Renal cortical epithelial cell (primary cell): ENCODE data around the gene ZNF385D. TPM values are rescaled to one million over a fixed set of nuclear protein-coding genes. Genes with fewer than 3 reads are reported as not detected.
A peak's percentile ranks its signal among the peaks of the same experiment; 100 is the strongest.

ENCODE experiments used
- DNase-seq: peaks from one replicate; pipeline ENCODE4 v3.0.0-alpha.2; 2011; ENCODE audit warnings: low read depth
- total RNA-seq: library from RNA; depleted of rRNA; stranded (reverse); fragments of >200 nt; gene quantifications from 2 replicates; pipeline ENCODE4 v1.2.3, GENCODE V29; 2014

Gene ZNF385D
- total RNA-seq, 1 donor from 2014 or later, result 1.0 TPM

DNA sequence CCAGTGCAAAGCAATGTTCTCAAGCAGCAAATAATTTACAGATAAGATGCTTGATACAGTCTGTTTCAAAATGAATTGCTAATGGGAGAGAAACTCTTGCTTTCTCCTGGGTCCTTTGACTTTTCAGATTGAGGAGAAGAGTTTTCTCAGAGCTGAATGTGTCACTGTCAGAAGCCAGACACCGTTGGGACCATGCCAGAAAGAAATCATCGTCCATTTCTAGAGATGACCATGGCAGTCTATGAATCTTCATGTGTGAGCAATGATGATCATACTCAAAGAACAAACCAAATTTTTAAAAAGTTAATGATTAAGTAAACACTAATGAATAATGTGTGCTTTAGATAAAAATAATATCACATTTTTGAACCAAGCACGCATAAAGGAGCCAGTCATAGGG lies 77.6 kb downstream of the ZNF385D start:
- DNase-seq, result no peak

DNA sequence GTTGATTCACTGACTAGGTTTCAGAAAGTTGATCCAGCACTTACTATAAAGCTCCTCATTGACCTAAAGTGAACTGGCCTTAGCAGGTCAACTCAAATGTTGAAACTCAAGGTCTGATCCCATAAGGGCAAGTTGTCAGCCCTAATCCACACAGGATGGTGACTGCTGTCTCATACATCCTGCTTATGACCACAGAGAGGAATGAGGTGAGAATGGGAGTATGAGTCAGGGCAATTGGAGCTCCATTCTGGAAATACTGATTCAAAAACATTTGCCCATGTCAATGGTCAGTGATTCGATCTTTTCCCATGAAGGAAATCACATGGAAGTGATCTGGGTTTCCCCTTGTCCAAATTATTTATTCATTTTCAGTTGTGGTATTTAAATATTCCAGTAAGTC lies 78.7 kb downstream of the ZNF385D start:
- DNase-seq, result peak; percentile 98

DNA sequence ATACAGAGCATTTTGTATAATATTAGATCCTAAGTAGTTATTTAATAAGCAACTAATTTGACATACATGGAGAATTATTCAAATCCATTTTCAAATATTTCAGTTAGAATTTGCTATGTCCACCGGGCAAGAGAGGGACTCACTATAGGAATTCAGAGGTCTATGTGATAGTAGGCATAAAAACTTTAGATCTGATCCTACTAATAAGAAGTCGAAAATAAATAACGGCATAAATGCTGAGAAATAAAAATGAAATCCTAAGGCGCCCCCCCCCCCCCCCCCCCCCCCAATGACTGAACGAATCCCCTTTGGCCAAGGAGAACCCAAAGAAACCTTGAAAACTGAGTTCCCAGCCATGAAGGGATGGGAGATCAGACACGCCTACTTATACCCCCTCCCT lies 80.6 kb downstream of the ZNF385D start:
- DNase-seq, result no peak

DNA sequence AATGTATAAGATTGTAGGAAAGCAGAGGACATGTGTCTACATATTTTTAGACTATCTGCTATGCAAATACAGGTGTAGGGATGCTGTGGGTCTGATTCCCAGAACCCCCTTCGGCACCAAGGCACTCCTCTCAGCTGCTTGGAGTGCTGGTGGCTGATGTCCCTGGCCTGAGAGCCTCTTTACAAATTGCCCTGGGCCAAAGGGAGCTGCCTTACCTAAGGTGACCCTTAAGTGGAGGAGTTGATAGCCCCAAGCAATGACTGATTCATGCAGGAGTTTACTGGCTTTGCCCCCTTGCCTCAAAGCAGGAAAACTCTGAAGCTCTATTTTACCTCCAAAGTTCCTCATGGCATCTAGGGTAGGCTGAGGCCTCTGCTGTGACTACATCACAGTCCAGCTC lies 83.0 kb downstream of the ZNF385D start:
- peak; percentile 60 for DNase-seq

DNA sequence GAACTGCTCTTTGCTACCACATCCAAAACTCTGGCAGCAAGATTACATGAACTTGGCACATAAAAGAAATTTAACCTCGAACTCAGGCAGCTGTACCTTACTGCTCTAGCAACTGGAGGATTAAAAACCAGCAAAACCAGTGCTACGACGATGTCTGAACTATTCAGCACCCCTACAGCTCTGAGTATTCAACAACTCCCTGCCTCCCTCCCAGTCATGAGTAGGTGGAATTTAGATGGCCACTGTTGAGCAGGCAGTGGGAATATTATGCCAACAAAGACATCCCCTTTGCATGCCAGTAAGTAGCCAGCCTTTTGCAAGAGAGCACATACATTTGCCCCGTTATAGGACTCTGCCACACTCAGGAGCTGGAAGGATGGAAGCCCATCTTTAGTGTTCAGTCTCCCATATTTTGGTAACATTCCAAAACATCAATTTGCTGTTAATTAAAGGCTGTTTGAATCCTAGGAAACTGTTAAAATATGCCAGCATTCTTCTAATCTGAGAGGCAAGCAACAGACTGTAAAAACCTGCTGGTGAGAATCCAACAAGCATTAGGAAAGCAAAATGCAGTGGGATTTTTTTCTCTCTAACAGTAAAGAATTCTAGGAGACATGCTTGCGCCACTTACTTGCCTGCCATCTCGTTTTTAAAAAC lies 85.4 kb downstream of the ZNF385D start:
- DNase-seq, result peak; percentile 69

DNA sequence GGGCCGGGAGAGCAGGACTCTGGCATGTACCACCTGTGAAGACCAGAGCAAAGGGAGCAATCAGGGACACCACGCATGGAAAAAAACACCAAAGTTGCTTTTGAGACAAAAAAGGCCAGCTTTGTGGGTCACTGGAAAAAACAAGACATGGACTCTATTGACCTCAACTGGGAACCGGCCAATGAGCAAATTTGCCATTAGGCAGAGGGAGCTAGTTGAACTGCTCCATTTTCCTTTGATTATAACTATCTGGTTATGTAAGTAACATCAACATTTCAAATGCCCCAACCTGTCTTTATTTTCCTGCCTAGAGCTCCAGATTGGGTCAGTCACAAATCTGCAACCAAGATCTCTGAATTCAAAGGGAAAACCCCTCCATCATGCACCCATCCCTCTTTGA lies 86.0 kb downstream of the ZNF385D start:
- DNase-seq, result no peak

DNA sequence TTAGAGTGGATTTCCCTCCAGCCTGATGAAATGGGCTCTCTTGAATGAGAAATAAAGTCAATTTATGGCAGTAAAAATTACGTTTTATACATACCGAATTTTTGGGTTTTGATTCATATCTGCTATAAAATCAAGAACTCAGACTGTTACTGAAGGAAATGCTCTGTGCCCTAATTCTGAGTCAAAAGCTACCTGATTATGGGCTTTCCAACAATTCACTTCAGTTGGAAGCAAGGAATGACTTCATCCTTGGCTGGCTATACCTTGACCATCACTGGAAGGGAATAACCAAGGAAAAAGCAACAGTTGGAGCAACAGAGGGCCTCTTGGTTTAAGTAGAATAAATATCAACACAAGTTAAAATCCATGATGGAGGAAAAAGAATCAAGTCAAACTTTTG lies 88.6 kb downstream of the ZNF385D start:
- DNase-seq, result no peak

DNA sequence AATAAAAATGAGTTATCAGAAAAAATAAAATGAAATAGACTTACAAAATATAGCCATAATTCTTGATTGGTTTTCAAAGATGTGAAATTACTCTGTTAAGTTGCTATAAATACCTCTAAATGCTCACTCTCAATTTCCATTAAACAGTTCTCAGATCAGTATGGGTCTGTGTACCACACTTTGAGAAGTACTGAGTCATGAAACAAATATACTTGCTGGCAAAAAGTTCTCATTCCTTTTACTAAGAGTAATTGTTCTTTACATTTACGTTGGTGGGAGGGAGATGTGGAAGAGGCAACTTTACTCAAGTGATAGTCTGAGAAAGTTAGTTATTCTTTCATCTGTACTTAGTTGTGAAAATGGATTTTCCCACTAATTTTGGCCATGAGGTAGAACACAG lies 96.3 kb downstream of the ZNF385D start:
- peak; percentile 29 for DNase-seq

DNA sequence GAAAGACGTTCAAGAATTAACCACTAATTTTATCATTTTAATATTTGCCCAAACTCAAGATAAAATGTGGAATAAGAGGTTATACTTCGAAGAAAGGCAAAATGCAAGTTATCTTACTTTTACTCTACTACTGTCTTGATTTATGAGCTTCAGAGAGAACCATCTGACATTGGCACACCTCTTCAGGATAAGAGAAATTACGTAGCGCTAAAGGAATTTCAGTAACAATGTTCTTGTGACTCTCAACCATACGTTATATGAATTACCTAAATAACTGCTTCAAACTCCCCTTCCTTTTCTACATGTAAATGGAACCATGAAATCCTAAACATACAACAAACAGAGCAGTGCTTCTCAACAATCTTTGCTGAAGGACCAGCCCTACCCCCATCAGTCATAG lies 96.8 kb downstream of the ZNF385D start:
- DNase-seq, result no peak

DNA sequence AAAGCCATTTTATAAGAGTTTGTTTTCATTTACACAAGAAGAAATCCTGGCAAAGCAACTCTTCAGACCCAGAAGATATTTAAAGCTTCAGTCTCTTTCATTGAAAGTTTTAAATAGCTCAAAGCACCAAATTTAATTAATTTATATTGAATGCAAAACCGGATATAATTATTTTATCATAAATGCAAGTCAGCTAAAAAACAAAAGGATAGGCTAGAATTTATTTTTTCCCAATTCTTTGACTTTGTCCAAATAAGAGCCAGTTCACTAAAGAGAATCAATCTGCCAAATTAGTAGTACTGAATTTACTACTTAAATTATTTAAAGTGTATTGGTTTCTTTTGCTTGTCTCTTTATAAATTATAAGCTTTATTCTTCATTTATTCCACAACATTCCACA lies 101.5 kb downstream of the ZNF385D start:
- DNase-seq, result no peak

DNA sequence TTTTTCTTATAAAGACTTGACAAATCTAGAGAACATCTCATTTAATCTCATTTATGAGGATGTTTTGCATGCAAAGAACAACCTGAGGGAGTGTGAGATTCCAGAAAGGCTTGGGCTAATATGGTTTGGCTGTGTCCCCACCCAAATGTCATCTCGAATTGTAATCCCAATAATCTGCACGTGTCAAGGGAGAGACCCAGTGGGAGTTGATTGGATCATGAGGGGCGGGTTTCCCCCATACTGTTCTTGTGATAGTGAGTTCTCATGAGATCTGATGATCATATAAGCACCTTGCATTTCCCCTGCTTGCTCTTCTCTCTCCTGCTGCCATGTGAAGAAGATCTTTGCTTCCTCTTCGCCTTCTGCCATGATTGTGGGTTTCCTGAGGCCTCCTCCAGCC lies 103.0 kb downstream of the ZNF385D start:
- DNase-seq, result no peak

DNA sequence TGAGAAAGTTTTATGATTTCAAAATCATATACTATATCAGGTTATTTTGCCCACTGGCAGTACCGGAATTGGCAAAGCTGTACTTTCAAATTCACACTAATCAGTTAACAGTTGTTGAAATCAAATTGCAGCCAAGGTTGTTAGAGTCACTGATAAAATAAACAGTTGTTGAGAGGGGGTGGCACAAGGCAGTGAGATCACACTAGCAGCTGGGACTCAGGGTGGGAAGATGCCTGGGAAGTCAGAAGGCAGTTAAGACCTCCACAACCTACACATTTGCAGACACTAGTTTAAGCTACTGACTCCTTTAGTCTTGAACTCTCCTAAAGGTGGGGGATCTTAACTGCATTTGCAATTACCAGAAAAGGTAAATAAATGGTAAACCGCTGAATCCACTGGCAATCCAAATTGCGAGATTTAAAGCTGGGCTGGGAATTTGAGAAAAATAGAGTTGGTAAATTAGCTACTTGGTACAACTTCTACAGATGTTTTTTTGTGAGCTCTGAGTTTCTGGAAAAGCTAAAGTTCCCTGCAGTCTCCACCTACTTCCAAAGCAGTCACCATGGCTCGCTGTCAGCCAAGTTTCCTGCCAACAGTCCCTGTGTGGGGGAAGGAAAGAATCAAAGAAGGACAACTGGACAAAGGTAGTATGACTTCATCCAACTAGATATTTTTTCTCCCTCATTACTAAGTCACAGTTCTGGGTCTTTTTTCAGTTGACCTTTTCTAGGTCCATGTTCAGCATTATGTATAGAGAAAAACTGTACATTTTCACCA lies 105.7 kb downstream of the ZNF385D start:
- DNase-seq, result peak; percentile 68

DNA sequence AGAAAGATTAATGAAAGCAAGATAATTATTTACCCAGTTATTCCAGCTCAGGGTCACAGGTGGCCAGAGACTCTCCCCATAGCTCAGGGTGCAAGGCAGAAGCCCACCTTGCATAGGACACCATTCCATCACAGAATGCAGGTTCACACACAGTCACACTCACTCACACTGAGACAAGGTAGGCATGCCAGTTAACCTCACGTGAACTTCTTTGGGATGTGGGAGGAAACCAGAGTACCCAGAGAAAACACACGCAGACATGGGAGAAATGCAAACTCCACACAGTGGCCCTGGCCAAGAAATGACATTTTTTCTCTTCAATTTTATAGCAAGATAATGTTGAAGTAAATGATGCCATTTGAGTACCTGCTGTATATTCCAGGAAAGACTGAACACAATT lies 106.7 kb downstream of the ZNF385D start:
- no peak for DNase-seq

DNA sequence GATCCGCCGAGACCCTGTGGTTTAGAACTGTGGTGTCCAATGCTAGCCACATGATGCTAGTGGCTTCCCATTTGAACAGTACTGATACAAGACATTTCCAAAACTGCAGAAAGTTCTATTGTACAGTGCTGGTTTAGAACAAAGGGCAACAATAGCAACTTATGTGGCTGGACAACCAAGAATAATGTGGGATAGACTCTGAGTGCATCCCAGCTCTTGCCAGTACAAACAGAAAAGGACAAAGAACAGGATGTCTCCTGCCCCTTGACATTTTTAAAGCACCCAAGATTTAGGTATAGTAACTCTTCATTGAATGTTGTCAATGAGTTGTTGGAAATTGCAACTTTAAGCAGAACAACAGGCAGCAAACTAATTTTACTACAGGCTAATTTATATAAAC lies 107.3 kb downstream of the ZNF385D start:
- DNase-seq, result peak; percentile 33

DNA sequence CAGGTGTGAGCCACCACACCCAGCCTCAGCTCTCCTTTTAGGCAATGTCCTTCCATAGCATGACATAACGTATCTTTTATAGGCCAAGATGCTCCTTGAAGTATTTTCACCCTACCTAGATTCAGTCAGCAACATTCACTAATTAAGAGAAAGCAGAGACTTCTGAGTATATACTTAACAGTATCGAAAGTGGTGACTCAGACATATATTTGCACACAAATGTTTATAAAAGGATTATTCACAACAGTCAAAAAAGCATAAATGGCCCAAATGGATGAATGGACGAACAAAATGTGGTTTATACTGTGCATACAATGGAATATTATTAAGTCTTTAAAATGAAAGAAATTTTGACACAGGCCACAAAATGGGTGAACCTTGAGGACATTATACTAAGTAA lies 108.6 kb downstream of the ZNF385D start:
- no peak for DNase-seq

DNA sequence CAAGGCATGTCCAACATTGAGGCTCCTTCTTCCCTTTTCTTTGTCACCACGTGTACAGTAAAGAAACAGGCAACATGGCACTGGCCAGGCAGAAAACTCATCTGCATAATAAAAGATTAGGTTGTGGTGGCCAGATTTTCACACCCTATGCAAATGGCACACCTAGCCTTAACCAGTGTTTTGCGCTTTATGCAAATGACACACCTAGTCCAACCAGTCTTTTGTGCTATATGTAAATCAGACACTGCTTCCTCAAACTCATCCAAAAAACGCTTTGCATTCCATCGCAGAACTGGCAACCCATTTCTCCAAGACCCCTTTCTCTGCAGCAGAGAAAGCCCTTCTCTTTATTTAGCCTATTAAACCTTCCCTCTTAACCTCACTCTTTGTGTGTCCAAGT lies 109.1 kb downstream of the ZNF385D start:
- no peak for DNase-seq

DNA sequence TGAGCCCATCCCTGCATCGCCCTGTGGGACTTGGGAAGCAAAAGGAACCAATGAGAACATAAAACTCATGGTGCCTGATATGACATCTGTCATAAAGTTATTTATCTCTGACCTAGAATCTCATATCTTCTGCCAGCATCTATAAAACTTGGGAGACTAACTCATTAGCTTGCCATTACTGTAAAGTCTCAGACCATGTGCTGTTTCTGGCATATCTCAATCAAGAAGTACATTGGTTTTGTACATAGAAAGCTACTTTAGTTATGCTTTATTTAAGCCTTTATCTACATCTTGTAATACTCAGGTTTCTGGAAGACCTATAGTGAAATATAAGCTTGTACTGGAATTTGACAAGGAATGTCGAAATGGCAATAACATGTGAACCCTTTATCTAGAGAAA lies 112.5 kb downstream of the ZNF385D start:
- no peak for DNase-seq

DNA sequence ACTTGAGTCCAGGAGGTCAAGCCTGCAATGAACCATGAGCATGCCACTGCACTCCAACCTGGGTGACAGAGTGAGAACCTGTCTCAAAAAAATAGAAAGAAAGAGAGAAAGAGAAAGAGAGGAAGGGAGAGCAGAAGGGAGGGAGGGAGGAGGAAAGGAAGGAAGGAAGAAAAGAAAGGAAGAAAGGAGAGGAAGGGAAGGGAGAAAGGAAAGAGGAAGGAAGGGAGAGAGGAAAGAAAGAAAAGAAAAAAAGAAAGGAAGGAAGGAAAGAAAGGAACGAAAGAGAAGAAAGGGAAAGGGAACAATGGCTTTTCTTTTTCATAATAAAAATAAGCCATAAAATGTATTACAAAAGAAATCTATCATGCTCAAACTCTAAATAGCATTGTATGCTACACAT lies 116.9 kb downstream of the ZNF385D start:
- DNase-seq, result no peak

DNA sequence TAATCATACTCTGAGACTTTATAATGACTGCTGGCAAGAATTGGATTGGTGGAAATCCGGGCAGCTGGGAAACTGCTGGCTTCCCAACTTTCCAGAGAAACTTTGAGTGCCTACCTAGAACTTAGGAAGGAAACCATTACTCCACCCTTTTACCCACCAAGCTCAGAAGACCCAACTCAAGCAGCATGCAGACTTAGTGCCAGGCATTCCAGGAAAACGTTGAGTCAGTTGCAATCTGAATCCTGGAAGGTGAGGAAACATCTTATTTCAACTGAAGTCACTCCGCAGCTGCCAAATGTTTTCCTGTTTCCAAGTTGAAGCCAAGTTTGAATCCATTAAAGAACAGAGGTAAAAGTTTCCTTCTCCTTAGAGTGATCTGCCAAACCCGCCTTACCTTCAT lies 126.5 kb downstream of the ZNF385D start:
- DNase-seq, result peak; percentile 33

DNA sequence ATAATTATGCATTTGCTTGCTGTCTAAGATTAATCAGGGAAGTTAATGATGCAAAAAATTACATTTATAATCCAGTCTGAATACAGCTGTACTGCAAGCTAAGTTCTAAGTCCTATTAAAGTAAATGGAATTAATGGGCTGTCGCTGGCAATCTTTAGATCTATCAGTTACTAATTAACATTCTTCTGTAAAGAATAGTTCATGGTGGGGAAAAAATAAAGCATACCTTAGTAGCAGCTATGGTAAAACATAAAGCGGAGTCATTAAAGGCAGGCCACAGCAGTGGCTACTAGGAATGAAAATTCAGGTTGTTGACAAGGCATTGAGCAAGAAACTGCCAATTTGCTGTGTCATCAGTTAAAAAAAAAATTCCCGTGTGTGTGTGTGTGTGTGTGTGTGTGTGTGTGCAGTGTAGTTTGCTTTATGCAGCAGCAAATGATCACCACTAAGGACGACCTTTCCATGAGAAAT lies 129.8 kb downstream of the ZNF385D start:
- DNase-seq, result peak; percentile 94

DNA sequence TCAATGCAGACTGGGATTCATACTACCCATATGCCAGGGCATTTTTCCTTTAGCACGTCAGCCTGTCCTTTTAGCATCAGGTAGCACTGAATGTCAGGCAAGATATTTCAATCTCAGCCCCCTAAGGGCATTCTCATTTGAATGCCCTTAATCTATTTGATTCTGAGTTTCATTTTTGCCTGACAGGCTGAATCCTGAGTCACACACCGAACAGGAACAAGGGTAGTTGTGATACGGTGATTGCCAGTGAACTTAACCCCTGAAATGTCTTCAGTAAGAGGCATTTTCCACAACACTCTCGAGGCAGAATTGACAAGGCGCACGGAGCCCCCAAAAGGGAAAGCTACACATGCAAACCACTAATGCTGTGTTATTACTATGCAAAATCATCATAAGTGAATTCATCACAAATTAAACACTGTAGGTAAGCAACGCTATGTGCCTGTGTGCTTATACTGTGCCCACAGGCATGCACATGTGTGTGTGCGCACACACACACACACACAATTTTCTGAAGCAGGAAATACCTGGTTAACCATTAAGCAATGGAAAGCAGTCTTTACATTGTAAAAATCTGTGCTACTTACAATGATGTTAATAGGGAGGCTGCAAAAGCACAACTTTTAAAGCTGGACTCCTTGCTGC lies 130.4 kb downstream of the ZNF385D start:
- DNase-seq, result peak; percentile 87

DNA sequence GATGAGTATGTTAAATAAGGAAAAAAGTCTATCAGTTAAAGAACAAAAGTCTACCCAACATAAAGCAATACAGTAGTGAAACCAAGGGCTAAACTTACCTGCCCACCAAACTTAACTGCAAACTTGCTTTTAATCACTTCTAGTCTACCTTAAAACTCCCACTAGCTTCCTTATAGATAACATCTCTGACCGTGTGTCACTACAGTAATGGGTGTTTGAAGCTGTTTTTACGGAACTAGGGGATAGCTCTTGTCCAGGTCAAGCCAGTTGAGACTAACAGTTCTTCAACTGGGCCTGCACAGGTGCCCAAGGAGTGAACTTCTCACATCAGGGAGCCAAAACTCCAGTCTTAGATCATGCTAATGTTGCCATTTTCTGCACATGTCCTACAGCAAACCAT lies 132.3 kb downstream of the ZNF385D start:
- no peak for DNase-seq
